HCT116 (cell line): ENCODE measurements around the gene FURIN. TPM values are rescaled to one million over a fixed set of nuclear protein-coding genes. Genes with fewer than 3 reads are reported as not detected.

Source experiments
- ATAC-seq: fragments of 200-7000 bp; cut with Tn5 transposase; 2 replicates; pipeline ENCODE4 v1.9.1; 2020; ENCODE audit warnings: mild to moderate bottlenecking, moderate library complexity
- BruUV-seq: library from RNA; stranded (reverse); fragments of 400-500 nt; replicated peaks from 2 replicates; lab custom pipeline; 2021; lab: Mats Ljungman, UMichigan
- CTCF ChIA-PET: fragments of 300-600 bp; sonication (Branson Sonifier 250); formaldehyde crosslinking; loops from one replicate; lab custom pipeline; 2021; ENCODE audit warnings: antibody characterized with exemption; lab: Charles Lee
- POLR2A ChIA-PET: fragments of 300-600, 350-600 bp; sonication (Branson Sonifier 250); formaldehyde crosslinking; loops from one replicate; lab custom pipeline; 2021; ENCODE audit warnings: antibody characterized with exemption; lab: Charles Lee
- RAD21 ChIA-PET, 2 experiments: fragments of 300-600 bp; sonication (Branson Sonifier 250); formaldehyde crosslinking; loops; one replicate each; lab custom pipeline; 2023; ENCODE audit warnings: low total read pairs in 2 of 2; ENCODE audit not compliant: uncharacterized antibody in 2 of 2, unreplicated experiment in 2 of 2, low non-redundant PET in 1 of 2; lab: Charles Lee
- DNase-seq: peaks from one replicate; pipeline ENCODE4 v3.0.0-alpha.2; 2010; ENCODE audit warnings: low read depth, low spot score
- H2AFZ ChIP-seq: fragments of 200-600 bp; shearing (Covaris generic), sonication (generic); 2 replicates; pipeline ENCODE4 v1.6.1; 2017; ENCODE audit warnings: low read depth, mixed run types, mixed read lengths, antibody characterized with exemption, low read length; ENCODE audit not compliant: poor library complexity, severe bottlenecking
- H3K27ac ChIP-seq: 2 replicates; pipeline ENCODE4 v1.5.1; 2012; ENCODE audit warnings: low read depth, low read length
- H3K27me3 ChIP-seq: fragments of 200-600 bp; sonication (generic); 2 replicates; pipeline ENCODE4 v1.6.1; 2016; ENCODE audit warnings: mixed run types, low read length, mixed read lengths; ENCODE audit not compliant: insufficient read depth
- H3K36me3 ChIP-seq, 2 experiments: fragments of 200-500 bp in 1 of 2; fragments of 200-600 bp in 1 of 2; sonication (Bioruptor generic) in 1 of 2; sonication (generic) in 1 of 2; 2 replicates each; pipeline versions ENCODE4 v1.5.1 to v1.6.1; 2014 to 2016; ENCODE audit warnings: low read length in 2 of 2, inconsistent platforms in 1 of 2, mixed read lengths in 1 of 2, mixed run types in 1 of 2; ENCODE audit not compliant: insufficient read depth in 2 of 2, control insufficient read depth in 1 of 2
- H3K4me1 ChIP-seq, 2 experiments: fragments of 200-600 bp in 1 of 2; sonication (generic) in 1 of 2; 2 replicates each; pipeline versions ENCODE4 v1.5.1 to v1.6.1; 2012 to 2017; ENCODE audit warnings: low read length in 2 of 2, inconsistent platforms in 1 of 2, mild to moderate bottlenecking in 1 of 2, mixed read lengths in 1 of 2, mixed run types in 1 of 2, moderate library complexity in 1 of 2; ENCODE audit not compliant: insufficient read depth in 2 of 2, control insufficient read depth in 1 of 2
- H3K4me2 ChIP-seq: fragments of 200-600 bp; sonication (generic); 2 replicates; pipeline ENCODE4 v1.6.1; 2017; ENCODE audit warnings: mixed run types, low read length, mixed read lengths
- H3K4me3 ChIP-seq, 2 experiments: fragments of 200-600 bp in 1 of 2; sonication (generic) in 1 of 2; replicated peaks in 1 of 2; 2 replicates each; pipeline ENCODE4 v1.5.1; 2011 to 2016; ENCODE audit warnings: low read length in 2 of 2, control low read depth in 1 of 2, low read depth in 1 of 2, mild to moderate bottlenecking in 1 of 2, mixed read lengths in 1 of 2, mixed run types in 1 of 2
- H3K79me2 ChIP-seq: fragments of 200-600 bp; sonication (generic); 2 replicates; pipeline ENCODE4 v1.6.1; 2017; ENCODE audit warnings: mild to moderate bottlenecking, mixed run types, low read length, moderate library complexity, mixed read lengths; ENCODE audit not compliant: insufficient read depth
- H3K9ac ChIP-seq: fragments of 200-600 bp; sonication (generic); 2 replicates; pipeline ENCODE4 v1.6.1; 2016; ENCODE audit warnings: low read length, mixed read lengths
- H3K9me2 ChIP-seq: fragments of 200-600 bp; sonication (generic), shearing (Covaris generic); 2 replicates; pipeline ENCODE4 v1.6.1; 2017; ENCODE audit warnings: mixed run types, mild to moderate bottlenecking, moderate library complexity; ENCODE audit not compliant: insufficient read depth
- H3K9me3 ChIP-seq, 2 experiments: fragments of 200-500 bp in 1 of 2; fragments of 200-600 bp in 1 of 2; sonication (Bioruptor generic) in 1 of 2; sonication (generic) in 1 of 2; 2 replicates each; pipeline ENCODE4 v1.6.1; 2014 to 2017; ENCODE audit warnings: low read length in 2 of 2, mixed read lengths in 2 of 2, inconsistent platforms in 1 of 2, low read depth in 1 of 2, mild to moderate bottlenecking in 1 of 2, mixed run types in 1 of 2, moderate library complexity in 1 of 2; ENCODE audit not compliant: control insufficient read depth in 1 of 2, insufficient read depth in 1 of 2
- H4K20me1 ChIP-seq: fragments of 200-600 bp; sonication (generic), shearing (Covaris generic); 2 replicates; pipeline ENCODE4 v1.6.1; 2017; ENCODE audit warnings: mixed run types, mild to moderate bottlenecking, moderate library complexity; ENCODE audit not compliant: insufficient read depth
- CBX3 ChIP-seq: IDR thresholded peaks from 2 replicates; pipeline ENCODE4 v1.6.1; 2012; ENCODE audit warnings: low read depth
- EGR1 ChIP-seq: IDR thresholded peaks from 2 replicates; pipeline ENCODE4 v1.6.1; 2012; ENCODE audit warnings: low read depth
- ELF1 ChIP-seq: IDR thresholded peaks from 2 replicates; pipeline ENCODE4 v1.6.1; 2012; ENCODE audit warnings: low read depth, borderline replicate concordance
- MAX ChIP-seq: IDR thresholded peaks from 2 replicates; pipeline ENCODE4 v1.6.1; 2012
- POLR2A ChIP-seq: IDR thresholded peaks from 2 replicates; pipeline ENCODE4 v1.7.0; 2011; ENCODE audit warnings: borderline replicate concordance; ENCODE audit not compliant: insufficient read depth, insufficient read length; ENCODE audit errors: extremely low read depth
- POLR2AphosphoS5 ChIP-seq: IDR thresholded peaks from 2 replicates; pipeline ENCODE4 v1.6.1; 2011; ENCODE audit warnings: mild to moderate bottlenecking, low read depth, low read length, moderate library complexity
- SIN3A ChIP-seq: IDR thresholded peaks from 2 replicates; pipeline ENCODE4 v1.6.1; 2012; ENCODE audit warnings: low read depth
- TCF7L2 ChIP-seq: IDR thresholded peaks from 2 replicates; pipeline ENCODE4 v1.7.0; 2011; ENCODE audit warnings: borderline replicate concordance, inconsistent platforms; ENCODE audit not compliant: insufficient read depth, insufficient read length; ENCODE audit errors: extremely low read depth
- YY1 ChIP-seq: IDR thresholded peaks from 2 replicates; pipeline ENCODE4 v1.6.1; 2011; ENCODE audit warnings: low read length, low read depth, moderate library complexity, mild to moderate bottlenecking; ENCODE audit not compliant: insufficient replicate concordance; ENCODE audit errors: extremely low read depth
- ZBTB33 ChIP-seq: IDR thresholded peaks from 2 replicates; pipeline ENCODE4 v1.6.1; 2011; ENCODE audit warnings: mild to moderate bottlenecking, low read length, moderate library complexity; ENCODE audit not compliant: insufficient replicate concordance; ENCODE audit errors: extremely low read depth
- ZFX ChIP-seq: fragments of 450-650 bp; IDR thresholded peaks from 2 replicates; pipeline ENCODE4 v1.6.1; 2017
- intact Hi-C: fragments of 100-400 bp; cut with micrococcal nuclease; formaldehyde crosslinking; loops from 2 replicates; pipeline ENCODE4 v1.10.0; 2022
- total RNA-seq: library from RNA; stranded (reverse); gene quantifications from one replicate; pipeline ENCODE4 v1.2.1, GENCODE V29; 2021; ENCODE audit not compliant: unreplicated experiment
- TF ChIP-seq, protein P1 (sequence below), 3 experiments: fragments of 200-600 bp in 1 of 3; sonication (generic) in 1 of 3; IDR thresholded peaks in 2 of 3; conservative IDR thresholded peaks in 1 of 3; 2 replicates each; pipeline ENCODE4 v1.5.1; 2012 to 2017; ENCODE audit warnings: low read depth in 2 of 3, low read length in 2 of 3, antibody characterized with exemption in 1 of 3, borderline replicate concordance in 1 of 3, control low read depth in 1 of 3, mild to moderate bottlenecking in 1 of 3, mixed read lengths in 1 of 3, mixed run types in 1 of 3, moderate library complexity in 1 of 3; ENCODE audit not compliant: insufficient read depth in 1 of 3

FURIN gene
- total RNA-seq, 1 experiment from 2014 or later, result 42.0 TPM

DNA sequence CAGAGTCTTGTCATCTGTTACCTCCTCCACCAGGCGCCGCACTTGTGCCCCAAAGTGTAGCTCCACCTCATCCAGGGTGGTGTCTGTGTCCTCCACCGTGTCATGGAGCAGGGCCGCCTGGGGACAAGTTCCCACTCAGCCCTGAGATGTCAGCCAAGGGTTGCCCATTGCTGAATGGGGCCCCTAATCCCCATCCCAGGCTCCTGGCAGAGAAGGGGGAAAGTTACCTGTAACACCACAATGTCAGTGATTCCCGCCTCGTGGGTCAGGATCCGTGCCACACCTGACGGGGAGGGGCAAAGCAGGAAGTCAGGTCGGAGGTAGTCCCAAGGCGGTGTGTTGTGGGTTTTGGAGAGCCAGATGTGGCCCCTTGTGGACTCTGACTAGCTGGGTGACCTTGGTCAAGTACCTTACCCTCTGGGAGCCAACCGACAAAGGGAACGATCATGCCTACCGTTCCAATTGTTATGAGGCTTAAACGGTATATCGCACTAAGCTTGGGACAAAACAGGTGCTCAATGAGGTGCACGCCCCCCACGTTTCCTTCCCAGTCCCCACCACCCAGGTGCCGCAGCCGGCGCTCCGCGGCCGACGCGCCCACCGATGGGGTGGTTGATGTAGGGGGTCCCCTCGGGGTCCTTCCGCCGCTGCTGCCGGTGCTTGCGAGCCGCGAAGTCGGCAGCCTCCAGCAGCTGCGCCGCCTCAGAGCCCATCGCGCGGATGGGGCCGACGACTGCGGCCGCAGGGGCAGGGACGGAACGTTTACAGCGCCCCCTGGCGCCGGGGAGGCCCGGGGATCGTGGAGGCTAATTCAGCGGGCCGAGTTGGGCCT lies 63.7 kb downstream of the FURIN start, which contains the start of gene HDDC3:
Gene HDDC3, minus strand, starts transcription at position 722 of the 832 bp plus-strand sequence. Its CDS starts 9 bp downstream, at position 713.
- peak; percentile 59 for ATAC-seq
- BruUV-seq, result no TSS peak
- no peaks in the 10 kb centered on the region for H3K27me3 ChIP-seq
- no peaks in the 10 kb centered on the region for H4K20me1 ChIP-seq
- peaks cover 20 to 53% of the 10 kb centered on the region in 2 experiments; a peak in 3 of 4 replicates for H3K4me1 ChIP-seq
- H3K9ac ChIP-seq, result peak within 1 kb of the TSS; percentile 67
- peak; percentile 87 for DNase-seq
- intact Hi-C loops, result loop anchor here (1.0 to 5.0 kb wide), 4 partner anchors 100 to 639 kb away; no protein-coding TSS in a partner anchor
- H3K9me3 ChIP-seq, result no peaks in the 10 kb centered on the region
- H2AFZ ChIP-seq, result peak within 1 kb of the TSS; percentile 79
- peaks cover 22% of the 10 kb centered on the region; the same call in 1 of the 2 replicates for H3K79me2 ChIP-seq
- no peaks in the 10 kb centered on the region; a peak in 1 of 4 replicates for H3K36me3 ChIP-seq
- H3K4me2 ChIP-seq, result peak within 1 kb of the TSS; percentile 99
- CTCF ChIA-PET, result interaction anchor here (0.5 to 6.9 kb wide), 23 partner anchors 8 to 639 kb away, joined by 3 to 70 read pairs (median 6); partner anchors contain the start of genes MAN2A2, PRC1 and RCCD1
- H3K9me2 ChIP-seq, result no peaks in the 10 kb centered on the region
- POLR2A ChIA-PET, result interaction anchor here (0.5 to 2.4 kb wide), 13 partner anchors 9 to 612 kb away, joined by 3 to 7 read pairs (median 3); partner anchors contain the start of genes MAN2A2, PRC1 and RCCD1
- H3K4me3 ChIP-seq, result peak within 1 kb of the TSS; percentile 92 to 93
- RAD21 ChIA-PET, result interaction anchor here in 1 of 2 experiments (1.0 to 1.6 kb wide), 4 partner anchors 23 to 340 kb away, joined by 3 to 4 read pairs (median 4); partner anchors contain the start of gene RCCD1
- H3K27ac ChIP-seq, result peak within 1 kb of the TSS; percentile 78
- TF ChIP-seq CBX3 (no peak), ZBTB33 (no peak), EGR1 (no peak), TCF7L2 (peak; percentile 42), ZFX (peak; percentile 71; the same call in 1 of the 2 replicates), SIN3A (no peak), YY1 (peak; percentile 73), ELF1 (no peak), POLR2AphosphoS5 (peak; percentile 86), POLR2A (peak; percentile 56), MAX (no peak)
- TF ChIP-seq, protein P1, sequence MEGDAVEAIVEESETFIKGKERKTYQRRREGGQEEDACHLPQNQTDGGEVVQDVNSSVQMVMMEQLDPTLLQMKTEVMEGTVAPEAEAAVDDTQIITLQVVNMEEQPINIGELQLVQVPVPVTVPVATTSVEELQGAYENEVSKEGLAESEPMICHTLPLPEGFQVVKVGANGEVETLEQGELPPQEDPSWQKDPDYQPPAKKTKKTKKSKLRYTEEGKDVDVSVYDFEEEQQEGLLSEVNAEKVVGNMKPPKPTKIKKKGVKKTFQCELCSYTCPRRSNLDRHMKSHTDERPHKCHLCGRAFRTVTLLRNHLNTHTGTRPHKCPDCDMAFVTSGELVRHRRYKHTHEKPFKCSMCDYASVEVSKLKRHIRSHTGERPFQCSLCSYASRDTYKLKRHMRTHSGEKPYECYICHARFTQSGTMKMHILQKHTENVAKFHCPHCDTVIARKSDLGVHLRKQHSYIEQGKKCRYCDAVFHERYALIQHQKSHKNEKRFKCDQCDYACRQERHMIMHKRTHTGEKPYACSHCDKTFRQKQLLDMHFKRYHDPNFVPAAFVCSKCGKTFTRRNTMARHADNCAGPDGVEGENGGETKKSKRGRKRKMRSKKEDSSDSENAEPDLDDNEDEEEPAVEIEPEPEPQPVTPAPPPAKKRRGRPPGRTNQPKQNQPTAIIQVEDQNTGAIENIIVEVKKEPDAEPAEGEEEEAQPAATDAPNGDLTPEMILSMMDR (IDR thresholded peaks at IDR 0.05 in 2 of 3, conservative IDR thresholded peaks at IDR 0.05 in 1 of 3; ENCODE audit: borderline replicate concordance in 1 of 3, insufficient read depth in 1 of 3, low read depth in 2 of 3, low read length in 2 of 3), result peak in 2 of 3 experiments; percentile 84 to 92; a peak in 4 of 6 replicates
